Panc1 (cell line): Measurements from ENCODE around the gene MAK. TPM values are rescaled to one million over a fixed set of nuclear protein-coding genes. Genes with fewer than 3 reads are reported as not detected.

Experiments used
- ATAC-seq: fragments of 200-7000 bp; cut with Tn5 transposase; 2 replicates; pipeline ENCODE4 v1.9.1; 2020; ENCODE audit warnings: mild to moderate bottlenecking, moderate library complexity
- BruUV-seq: library from RNA; stranded (reverse); fragments of 400-500 nt; replicated peaks from 2 replicates; lab custom pipeline; 2021; lab: Mats Ljungman, UMichigan
- CTCF ChIA-PET: fragments of 300-600 bp; sonication (Branson Sonifier 250); formaldehyde crosslinking; loops from one replicate; lab custom pipeline; 2022; ENCODE audit warnings: antibody characterized with exemption; lab: Charles Lee
- POLR2A ChIA-PET: fragments of 300-600 bp; sonication (Branson Sonifier 250); formaldehyde crosslinking; loops from one replicate; lab custom pipeline; 2022; ENCODE audit warnings: antibody characterized with exemption; lab: Charles Lee
- DNase-seq: peaks from one replicate; pipeline ENCODE4 v3.0.0-alpha.2; 2010; ENCODE audit warnings: low read depth, low spot score
- H3K27ac ChIP-seq: 2 replicates; pipeline ENCODE4 v1.5.1; 2011; ENCODE audit warnings: mild to moderate bottlenecking, low read length, inconsistent platforms
- H3K27me3 ChIP-seq: fragments of 200-500 bp; sonication (Bioruptor generic); 2 replicates; pipeline ENCODE4 v1.6.0; 2014; ENCODE audit warnings: low read length, inconsistent platforms; ENCODE audit not compliant: control insufficient read depth, insufficient read depth
- H3K36me3 ChIP-seq: fragments of 200-500 bp; sonication (Bioruptor generic); 2 replicates; pipeline ENCODE4 v1.5.1; 2014; ENCODE audit warnings: inconsistent platforms, mild to moderate bottlenecking, low read length, moderate library complexity; ENCODE audit not compliant: control insufficient read depth, insufficient read depth
- H3K4me1 ChIP-seq: 2 replicates; pipeline ENCODE4 v1.5.1; 2011; ENCODE audit warnings: inconsistent platforms, mild to moderate bottlenecking, low read length, moderate library complexity; ENCODE audit not compliant: control insufficient read depth, insufficient read depth
- H3K4me3 ChIP-seq, 2 experiments: 2 replicates each; pipeline ENCODE4 v1.5.1; 2011 to 2012; ENCODE audit warnings: low read depth in 2 of 2, low read length in 2 of 2, mild to moderate bottlenecking in 2 of 2, inconsistent platforms in 1 of 2, moderate library complexity in 1 of 2
- H3K9me3 ChIP-seq: fragments of 200-500 bp; sonication (Bioruptor generic); 2 replicates; pipeline ENCODE4 v1.5.1; 2014; ENCODE audit warnings: low read depth, mild to moderate bottlenecking, inconsistent platforms, low read length, moderate library complexity; ENCODE audit not compliant: control insufficient read depth, insufficient read depth
- POLR2AphosphoS5 ChIP-seq: IDR thresholded peaks from 2 replicates; pipeline ENCODE4 v1.6.1; 2012; ENCODE audit warnings: mild to moderate bottlenecking, low read depth, low read length, moderate library complexity
- SIN3A ChIP-seq: IDR thresholded peaks from 2 replicates; pipeline ENCODE4 v1.6.1; 2012; ENCODE audit warnings: low read depth, mild to moderate bottlenecking, low read length, moderate library complexity, borderline replicate concordance; ENCODE audit not compliant: insufficient read depth
- TCF7L2 ChIP-seq: IDR thresholded peaks from 2 replicates; pipeline ENCODE4 v1.6.1; 2011; ENCODE audit warnings: mild to moderate bottlenecking, low read depth, low read length, inconsistent platforms
- in situ Hi-C: cut with HindIII; loops from 2 replicates; pipeline ENCODE4 v1.10.0; 2016; ENCODE audit warnings: low sequenced_read_pairs, low pct_unique_long_range_greater_than_20kb
- intact Hi-C: fragments of 100-400 bp; cut with micrococcal nuclease; formaldehyde crosslinking; loops from one replicate; pipeline ENCODE4 v1.10.0; 2022; ENCODE audit not compliant: unreplicated experiment
- total RNA-seq: library from RNA; stranded (reverse); gene quantifications from one replicate; pipeline ENCODE4 v1.2.1, GENCODE V29; 2021; ENCODE audit not compliant: unreplicated experiment
- TF ChIP-seq, protein P1 (sequence below): fragments of 450-650 bp; IDR thresholded peaks from 2 replicates; pipeline ENCODE4 v1.5.1; 2017; ENCODE audit warnings: mild to moderate bottlenecking
- TF ChIP-seq, protein P2 (sequence below), 2 experiments: IDR thresholded peaks; 2 replicates each; pipeline ENCODE4 v1.6.1; 2011 to 2012; ENCODE audit warnings: low read depth in 2 of 2, control low read depth in 1 of 2, low read length in 1 of 2, mild to moderate bottlenecking in 1 of 2, moderate library complexity in 1 of 2; ENCODE audit not compliant: insufficient read depth in 1 of 2

MAK gene
- total RNA-seq, 1 experiment from 2014 or later, result 0.21 TPM

DNA sequence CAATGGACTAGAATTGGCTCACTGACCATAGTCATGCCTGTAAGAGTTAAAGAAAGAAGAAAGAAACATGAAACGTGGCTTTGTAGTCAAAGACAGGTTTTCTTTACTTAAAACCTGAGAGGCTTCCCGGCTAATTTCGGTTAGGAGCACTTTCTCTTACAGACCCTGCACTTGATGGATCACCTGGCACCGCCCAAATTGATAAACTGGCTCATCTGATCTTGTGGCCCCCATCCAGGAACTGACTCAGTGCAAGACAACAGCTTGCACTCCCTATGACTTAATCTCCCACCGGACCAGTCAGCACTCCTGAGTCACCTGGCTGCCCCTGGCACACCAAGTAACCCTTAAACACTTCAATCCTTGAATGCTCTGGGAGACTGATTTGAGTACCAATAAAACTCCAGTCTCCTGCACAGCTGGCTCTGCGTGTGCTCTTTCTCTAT is 78.4 kb downstream of the MAK start:
- TF ChIP-seq SIN3A (no peak), TCF7L2 (no peak), POLR2AphosphoS5 (no peak)
- TF ChIP-seq, protein P1, sequence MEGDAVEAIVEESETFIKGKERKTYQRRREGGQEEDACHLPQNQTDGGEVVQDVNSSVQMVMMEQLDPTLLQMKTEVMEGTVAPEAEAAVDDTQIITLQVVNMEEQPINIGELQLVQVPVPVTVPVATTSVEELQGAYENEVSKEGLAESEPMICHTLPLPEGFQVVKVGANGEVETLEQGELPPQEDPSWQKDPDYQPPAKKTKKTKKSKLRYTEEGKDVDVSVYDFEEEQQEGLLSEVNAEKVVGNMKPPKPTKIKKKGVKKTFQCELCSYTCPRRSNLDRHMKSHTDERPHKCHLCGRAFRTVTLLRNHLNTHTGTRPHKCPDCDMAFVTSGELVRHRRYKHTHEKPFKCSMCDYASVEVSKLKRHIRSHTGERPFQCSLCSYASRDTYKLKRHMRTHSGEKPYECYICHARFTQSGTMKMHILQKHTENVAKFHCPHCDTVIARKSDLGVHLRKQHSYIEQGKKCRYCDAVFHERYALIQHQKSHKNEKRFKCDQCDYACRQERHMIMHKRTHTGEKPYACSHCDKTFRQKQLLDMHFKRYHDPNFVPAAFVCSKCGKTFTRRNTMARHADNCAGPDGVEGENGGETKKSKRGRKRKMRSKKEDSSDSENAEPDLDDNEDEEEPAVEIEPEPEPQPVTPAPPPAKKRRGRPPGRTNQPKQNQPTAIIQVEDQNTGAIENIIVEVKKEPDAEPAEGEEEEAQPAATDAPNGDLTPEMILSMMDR, result no peak
- TF ChIP-seq, protein P2, sequence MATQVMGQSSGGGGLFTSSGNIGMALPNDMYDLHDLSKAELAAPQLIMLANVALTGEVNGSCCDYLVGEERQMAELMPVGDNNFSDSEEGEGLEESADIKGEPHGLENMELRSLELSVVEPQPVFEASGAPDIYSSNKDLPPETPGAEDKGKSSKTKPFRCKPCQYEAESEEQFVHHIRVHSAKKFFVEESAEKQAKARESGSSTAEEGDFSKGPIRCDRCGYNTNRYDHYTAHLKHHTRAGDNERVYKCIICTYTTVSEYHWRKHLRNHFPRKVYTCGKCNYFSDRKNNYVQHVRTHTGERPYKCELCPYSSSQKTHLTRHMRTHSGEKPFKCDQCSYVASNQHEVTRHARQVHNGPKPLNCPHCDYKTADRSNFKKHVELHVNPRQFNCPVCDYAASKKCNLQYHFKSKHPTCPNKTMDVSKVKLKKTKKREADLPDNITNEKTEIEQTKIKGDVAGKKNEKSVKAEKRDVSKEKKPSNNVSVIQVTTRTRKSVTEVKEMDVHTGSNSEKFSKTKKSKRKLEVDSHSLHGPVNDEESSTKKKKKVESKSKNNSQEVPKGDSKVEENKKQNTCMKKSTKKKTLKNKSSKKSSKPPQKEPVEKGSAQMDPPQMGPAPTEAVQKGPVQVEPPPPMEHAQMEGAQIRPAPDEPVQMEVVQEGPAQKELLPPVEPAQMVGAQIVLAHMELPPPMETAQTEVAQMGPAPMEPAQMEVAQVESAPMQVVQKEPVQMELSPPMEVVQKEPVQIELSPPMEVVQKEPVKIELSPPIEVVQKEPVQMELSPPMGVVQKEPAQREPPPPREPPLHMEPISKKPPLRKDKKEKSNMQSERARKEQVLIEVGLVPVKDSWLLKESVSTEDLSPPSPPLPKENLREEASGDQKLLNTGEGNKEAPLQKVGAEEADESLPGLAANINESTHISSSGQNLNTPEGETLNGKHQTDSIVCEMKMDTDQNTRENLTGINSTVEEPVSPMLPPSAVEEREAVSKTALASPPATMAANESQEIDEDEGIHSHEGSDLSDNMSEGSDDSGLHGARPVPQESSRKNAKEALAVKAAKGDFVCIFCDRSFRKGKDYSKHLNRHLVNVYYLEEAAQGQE (IDR thresholded peaks at IDR 0.05; ENCODE audit: insufficient read depth in 1 of 2, low read depth in 2 of 2, low read length in 1 of 2), result no peak
- DNase-seq (peak; percentile 88), ATAC-seq (peak; percentile 88)
- intact Hi-C loops (loop anchor here (1.0 kb wide), 1 partner anchor 66 kb away; the partner anchor contains the start of genes C6orf52 and PAK1IP1), in situ Hi-C loops (no loop called here)
- ChIA-PET CTCF (interaction anchor here (0.6 kb wide), 3 partner anchors 11 to 180 kb away, joined by 4 to 5 read pairs (median 4); no protein-coding TSS in a partner anchor), POLR2A (interaction anchor here (0.9 kb wide), 1 partner anchor 11 kb away, joined by 9 read pairs; no protein-coding TSS in a partner anchor)
- H3K9me3 ChIP-seq, result no peaks in the 10 kb centered on the region
- no peak overlapping the region for H3K4me3 ChIP-seq
- TSS peak; percentile 1 for BruUV-seq
- 0 out of 2 replicates have a peak, but pooled peaks cover 4% of the 10 kb centered on the region for H3K36me3 ChIP-seq
- H3K27ac ChIP-seq, result peak overlapping the region; percentile 82
- peaks cover 24% of the 10 kb centered on the region for H3K4me1 ChIP-seq
- H3K27me3 ChIP-seq, result no peaks in the 10 kb centered on the region

DNA sequence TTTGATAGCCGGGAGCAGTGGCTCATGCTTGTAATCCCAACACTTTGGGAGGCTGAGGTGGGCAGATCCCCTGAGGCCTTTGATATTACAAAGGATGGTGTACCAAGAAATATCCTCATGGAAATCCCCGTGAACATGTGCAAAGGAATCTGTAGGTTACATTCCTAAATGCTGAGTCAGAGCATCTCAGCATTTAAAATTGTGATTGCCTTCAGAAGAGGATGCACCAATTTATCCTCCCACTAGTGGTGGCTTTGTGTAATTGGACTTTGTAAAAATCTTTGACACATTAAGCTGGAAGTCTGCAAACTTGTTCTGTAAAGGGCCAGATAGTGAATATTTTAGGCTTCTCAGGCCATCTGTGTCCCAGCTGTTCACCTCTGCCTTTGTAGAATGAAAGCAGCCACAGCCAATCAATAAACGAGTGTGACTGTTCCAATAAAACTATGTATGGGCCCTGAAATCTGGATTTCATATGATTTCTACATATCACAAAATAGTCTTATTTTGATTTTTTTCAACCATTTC is 79.0 kb downstream of the MAK start:
- DNase-seq (peak; percentile 90), ATAC-seq (peak; percentile 88)
- H3K27me3 ChIP-seq, result no peaks in the 10 kb centered on the region
- H3K4me1 ChIP-seq, result peaks cover 24% of the 10 kb centered on the region
- peak overlapping the region; percentile 82 for H3K27ac ChIP-seq
- 0 out of 2 replicates have a peak, but pooled peaks cover 4% of the 10 kb centered on the region for H3K36me3 ChIP-seq
- no peaks in the 10 kb centered on the region for H3K9me3 ChIP-seq
- ChIA-PET POLR2A (interaction anchor here (0.7 to 0.9 kb wide), 2 partner anchors 11 to 65 kb away, joined by 3 to 9 read pairs; partner anchors contain the start of gene PAK1IP1), CTCF (interaction anchor here (0.6 kb wide), 3 partner anchors 10 to 180 kb away, joined by 4 to 5 read pairs (median 4); no protein-coding TSS in a partner anchor)
- no TSS peak for BruUV-seq
- in situ Hi-C loops, result no loop called here
- no peak overlapping the region for H3K4me3 ChIP-seq
- intact Hi-C loops, result loop anchor here (1.0 kb wide), 1 partner anchor 65 kb away; the partner anchor contains the start of genes C6orf52 and PAK1IP1
- TF ChIP-seq, protein P2 (IDR thresholded peaks at IDR 0.05; ENCODE audit: insufficient read depth in 1 of 2, low read depth in 2 of 2, low read length in 1 of 2), result no peak
- no peak for TF ChIP-seq SIN3A
- peak; percentile 88 for TF ChIP-seq TCF7L2
- TF ChIP-seq POLR2AphosphoS5, result peak; percentile 55; the same call in 1 of the 2 replicates
- TF ChIP-seq, protein P1, result peak; percentile 72
